HG02938 (cell line): ENCODE measurements around the gene SIRPB2.
"Not testable (repeated sequence)": the region's sequence is repeated elsewhere in the genome, so short reads cannot be mapped to it uniquely, and the experiment has no call there.

Source experiments
- ATAC-seq: cut with Tn5 transposase; IDR thresholded peaks from one replicate; pipeline ENCODE4 v1.9.1; 2021; ENCODE audit warnings: mild to moderate bottlenecking, moderate library complexity; ENCODE audit not compliant: unreplicated experiment

The SIRPB2 gene

DNA sequence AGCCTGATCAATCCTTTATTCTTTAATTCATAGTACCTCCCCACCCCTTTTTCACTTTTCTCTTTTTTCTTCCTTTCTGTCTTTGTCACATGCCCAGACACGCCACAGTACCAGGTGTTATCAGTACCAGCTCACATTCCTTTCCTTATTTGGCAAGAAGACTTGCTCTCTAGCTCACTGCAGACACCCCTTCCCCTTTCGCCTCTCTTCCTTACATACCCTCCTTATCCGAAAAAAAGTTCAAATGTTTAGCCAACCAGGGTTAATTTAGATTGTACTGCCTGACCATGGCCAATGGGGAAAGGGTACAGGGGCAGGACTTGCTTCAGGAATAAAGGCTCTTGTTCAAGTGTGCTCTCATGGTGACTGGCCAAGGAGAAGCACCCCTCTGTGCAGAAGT, 9.3 kb upstream of the SIRPB2 start:
- no peak for ATAC-seq

- no peak for ATAC-seq
Observed at GRCh38 chr20:1499528-1500420, 8.6 kb upstream of the SIRPB2 start.

GRCh38 chr20:1497371-1497770, 6.2 kb upstream of the SIRPB2 start:
- not testable (repeated sequence) for ATAC-seq

- ATAC-seq: no peak
Observed at GRCh38 chr20:1496930-1497329, 5.7 kb upstream of the SIRPB2 start.

- no peak for ATAC-seq
Observed at GRCh38 chr20:1494436-1494835, 3.2 kb upstream of the SIRPB2 start.

GRCh38 chr20:1493536-1493935, 2.3 kb upstream of the SIRPB2 start:
- ATAC-seq: no peak

DNA sequence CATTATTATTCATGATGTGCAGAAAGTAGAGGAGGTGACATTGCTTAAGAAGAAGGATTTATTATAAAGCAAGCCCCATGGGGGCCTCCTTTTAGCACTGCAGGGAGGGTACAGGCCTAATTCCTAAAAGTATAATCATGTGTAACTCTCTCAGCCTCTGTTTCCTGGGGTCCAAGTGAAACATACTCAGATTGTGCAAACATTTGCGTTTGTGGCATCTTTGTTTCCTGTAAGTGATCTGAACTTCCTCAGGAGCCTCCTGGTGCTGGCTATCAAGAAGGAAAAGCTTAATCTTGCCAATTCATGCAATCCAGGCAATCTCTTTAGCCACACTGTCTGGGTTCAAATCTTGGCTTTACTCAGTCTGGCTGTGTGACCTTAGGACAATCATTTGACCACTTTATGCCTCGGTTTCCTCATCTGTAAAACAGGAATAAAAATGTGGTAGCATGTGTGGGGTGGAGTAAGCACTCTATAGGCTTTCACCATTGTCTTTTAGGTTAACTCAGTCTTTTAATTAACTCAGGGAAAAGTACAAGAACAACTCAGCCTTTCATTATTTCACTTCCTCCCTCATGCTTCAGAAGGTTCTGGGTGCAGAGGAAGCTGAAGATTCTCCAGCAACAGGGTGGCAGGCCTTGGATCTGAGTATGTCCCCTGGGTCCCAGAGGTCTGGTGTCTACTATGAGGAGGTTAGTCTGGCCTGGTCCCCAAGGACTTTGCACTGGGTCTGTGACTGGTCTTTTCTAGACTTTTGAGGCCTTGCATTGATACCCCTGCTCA, 831 bp upstream of the SIRPB2 start:
- no peak for ATAC-seq

DNA sequence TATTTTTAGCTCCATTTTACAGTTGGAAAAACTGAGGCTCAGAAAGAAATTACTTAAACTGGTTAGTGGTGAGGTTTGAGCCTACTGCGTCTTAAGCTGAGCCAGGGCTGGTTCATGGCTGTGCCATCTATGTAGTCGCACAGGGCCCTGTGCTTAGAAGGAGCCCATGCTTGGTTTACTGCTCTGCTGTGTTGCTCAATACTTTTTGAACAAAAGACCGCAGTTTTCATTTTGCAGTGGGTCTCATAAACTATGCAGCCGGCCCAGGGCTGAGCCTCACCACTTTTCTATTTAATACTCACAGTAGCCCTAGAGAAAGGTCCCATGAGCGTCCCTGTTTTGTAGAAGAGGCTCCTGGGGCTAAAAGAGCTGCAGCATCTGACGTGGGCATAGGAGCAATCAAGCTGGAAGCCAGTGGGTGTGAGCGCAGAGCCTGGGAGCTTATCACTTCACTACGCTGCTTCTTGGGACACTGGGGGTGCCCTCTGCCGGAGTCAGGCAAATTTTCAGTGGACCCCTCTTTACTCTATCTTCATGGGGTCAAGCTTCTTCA, 501 bp downstream of the SIRPB2 start:
- no peak for ATAC-seq

DNA sequence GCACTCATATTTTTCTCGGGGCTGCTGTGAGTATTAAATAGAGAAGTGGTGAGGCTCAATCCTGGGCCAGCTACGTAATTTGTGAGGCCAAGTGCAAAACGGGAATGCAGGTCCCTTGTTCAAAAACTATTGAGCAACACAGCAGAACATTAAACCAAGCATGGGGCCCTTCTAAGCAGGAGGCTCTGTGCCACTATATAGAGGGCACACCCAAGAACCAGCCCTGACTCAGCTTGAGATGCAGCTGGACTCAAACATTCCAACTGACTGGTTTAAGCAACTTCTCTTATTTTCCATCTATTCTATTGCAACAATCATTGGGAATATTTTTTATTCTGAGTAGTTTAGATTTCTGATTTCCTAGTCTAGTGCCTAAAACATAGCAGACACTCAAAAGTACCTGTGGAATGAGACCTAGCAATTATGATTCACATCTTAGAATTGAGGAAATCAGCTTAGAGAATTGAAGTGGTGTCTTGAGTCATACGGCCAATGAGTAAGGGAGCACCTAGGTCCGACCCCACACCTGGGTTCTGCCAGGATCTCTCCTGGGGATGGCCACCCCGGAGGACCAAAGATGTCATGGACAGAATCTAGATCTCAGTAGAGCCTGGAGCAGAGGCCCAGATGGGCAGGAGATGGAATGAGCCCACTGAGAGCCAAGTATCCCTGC, 1.3 kb downstream of the SIRPB2 start:
- ATAC-seq: no peak

GRCh38 chr20:1489325-1489724, 1.9 kb downstream of the SIRPB2 start:
- ATAC-seq: no peak

- no peak for ATAC-seq
Observed at GRCh38 chr20:1486566-1486965, 4.7 kb downstream of the SIRPB2 start.

DNA sequence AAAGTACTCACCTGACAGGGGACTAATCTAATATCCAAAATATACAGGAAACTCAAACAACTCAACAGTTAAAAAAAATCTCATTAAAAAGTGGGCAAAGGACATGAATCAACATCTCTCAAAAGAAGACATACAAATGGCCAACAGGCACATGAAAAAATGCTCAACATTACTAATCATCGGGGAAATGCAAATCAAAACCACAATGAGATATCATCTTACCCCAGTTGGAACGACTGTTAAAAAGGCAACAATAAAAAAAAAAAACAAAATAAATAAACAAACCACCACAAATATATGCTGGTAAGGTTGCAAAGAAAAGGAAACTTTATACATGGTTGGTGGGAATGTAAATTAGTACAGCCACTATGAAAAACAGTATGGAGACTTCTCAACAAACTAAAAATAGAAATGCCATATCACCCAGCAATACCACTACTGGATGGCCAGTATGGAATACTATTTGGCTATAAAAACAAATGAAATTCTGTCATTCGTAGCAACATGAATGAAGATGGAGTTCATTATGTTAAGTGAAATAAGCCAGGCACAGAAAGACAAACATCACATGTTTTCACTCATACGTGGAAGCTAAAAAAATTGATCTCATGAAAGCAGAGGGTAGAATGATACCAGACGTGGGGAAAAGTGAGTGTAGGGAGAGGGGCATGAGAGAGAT, 6.6 kb downstream of the SIRPB2 start:
- ATAC-seq: no peak

DNA sequence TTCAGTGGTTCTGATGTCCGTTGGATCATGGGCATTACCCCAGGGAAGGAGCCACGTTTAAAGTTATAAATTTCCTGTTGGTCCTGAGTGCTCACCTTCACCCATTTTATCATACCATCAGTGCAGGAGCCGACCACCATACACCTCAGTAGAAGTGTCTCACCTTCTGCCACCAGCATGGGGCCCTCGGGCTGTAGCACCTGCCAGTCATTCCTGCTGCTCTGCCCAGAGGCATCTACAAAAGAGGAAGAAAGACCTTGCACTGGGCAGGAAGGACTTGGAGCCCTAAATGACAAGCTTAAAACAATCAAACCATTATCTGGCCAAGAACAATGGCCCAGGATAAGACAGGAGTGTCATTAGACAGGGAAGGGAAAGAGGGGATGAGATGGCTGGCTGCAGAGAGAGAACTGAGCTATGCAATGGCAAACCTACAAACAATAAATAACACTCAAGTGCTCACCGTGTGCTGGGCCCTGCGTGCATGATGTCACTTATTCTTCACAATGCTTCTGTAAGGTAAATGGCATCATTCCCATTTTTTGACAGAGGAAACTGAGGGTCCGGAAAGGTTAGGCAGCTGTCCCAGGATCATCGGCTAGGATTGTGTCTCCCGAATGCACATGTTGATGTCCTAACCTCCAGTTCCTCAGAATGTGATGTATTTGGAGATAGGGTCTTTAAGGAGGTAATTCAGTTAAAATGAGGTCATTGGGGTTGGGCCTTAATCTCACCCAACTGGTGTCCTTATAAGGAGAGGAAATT, 11.2 kb downstream of the SIRPB2 start:
- no peak for ATAC-seq

- no peak for ATAC-seq
Observed at GRCh38 chr20:1478566-1478965, 12.7 kb downstream of the SIRPB2 start.

DNA sequence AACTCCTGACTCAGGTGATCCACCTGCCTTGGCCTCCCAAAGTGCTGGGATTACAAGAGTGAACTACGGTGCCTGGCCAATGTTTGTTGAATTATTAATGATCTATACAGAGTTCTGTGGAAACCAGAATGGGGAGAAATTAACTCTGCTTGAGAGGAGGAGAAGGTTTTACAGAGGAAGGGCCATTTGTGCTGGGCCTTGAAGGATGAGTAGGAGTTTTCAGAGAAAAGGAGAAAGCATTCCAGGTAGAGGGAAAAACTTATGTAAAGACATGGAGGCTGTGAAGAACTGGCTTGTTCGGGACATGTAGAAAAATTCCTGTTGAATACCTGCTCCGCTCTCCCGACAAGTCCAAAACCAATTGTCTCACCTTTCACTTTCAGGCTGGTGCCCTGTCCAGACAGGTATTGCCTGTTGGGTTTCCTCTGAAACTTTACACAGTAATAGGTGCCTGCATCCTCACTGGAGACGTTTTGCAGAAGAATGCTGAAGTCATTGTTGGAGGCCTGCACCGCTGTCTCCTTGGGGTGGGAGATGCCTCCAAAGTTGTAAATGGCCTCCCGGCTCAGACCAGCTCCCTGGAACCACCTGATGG, 13.2 kb downstream of the SIRPB2 start:
- ATAC-seq: no peak

DNA sequence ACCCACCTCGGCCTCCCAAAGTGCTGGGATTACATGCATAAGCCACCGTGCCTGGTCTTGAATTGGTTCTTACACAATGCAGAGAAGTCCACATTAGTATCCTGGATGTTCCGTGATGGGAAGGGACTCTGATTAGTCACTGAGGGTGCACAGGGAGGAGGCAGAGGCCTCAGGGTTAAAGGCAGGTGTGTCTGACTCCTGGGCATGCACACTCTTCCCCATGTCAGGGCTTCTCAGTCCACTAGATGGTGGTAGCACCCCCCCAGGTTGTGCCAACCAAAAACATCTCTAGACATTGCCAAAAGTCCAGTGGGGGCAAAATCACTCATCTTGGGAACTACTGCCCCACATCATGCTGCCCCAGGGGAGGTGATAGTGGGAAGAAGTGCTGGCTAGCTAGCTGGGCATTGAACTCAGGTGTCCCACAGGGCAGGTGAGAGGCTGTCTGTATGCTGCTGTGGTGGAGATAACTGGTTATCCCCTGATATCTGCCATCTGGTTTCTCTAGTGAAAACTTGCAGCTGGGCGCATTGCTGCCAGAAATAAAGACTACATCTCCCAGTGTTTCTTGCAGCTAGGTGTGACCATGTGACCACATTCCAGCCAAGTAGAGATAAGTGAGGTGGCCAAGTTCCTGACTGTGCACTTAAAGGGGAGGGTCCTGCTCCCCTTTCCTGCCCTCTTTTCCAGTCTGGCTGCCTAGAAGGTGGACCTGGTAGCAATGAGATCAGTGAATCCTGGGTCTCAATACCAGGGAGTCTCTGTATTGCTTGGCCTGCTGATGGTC, 16.2 kb downstream of the SIRPB2 start:
- ATAC-seq: no peak

DNA sequence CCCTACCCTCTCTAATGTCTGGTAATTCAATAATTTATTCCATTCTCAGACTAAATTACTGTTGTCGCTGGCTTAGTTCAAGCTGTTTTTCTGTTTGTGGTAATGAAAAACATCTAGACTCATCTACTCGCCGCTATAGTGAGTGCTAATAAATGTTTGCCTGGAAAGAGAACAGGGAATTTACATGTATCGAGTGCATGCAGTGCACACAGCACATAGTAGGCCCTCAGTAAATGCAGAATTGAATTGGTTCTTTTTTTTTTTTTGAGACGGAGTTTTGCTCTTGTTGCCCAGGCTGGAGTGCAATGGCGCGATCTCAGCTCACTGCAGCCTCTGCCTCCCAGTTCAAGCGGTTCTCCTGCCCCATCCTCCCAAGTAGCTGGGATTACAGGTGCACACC, 16.9 kb downstream of the SIRPB2 start:
- no peak for ATAC-seq

- ATAC-seq: no peak
Observed at GRCh38 chr20:1473246-1474220, 17.7 kb downstream of the SIRPB2 start.
